Measurements from ENCODE around the gene ACADSB. TPM values are rescaled to one million over a fixed set of nuclear protein-coding genes. Genes with fewer than 3 reads are reported as not detected.

Gene ACADSB
- total and polyA plus RNA-seq, 8 donors = 3.6 to 18.2 (median 11.6) TPM

DNA sequence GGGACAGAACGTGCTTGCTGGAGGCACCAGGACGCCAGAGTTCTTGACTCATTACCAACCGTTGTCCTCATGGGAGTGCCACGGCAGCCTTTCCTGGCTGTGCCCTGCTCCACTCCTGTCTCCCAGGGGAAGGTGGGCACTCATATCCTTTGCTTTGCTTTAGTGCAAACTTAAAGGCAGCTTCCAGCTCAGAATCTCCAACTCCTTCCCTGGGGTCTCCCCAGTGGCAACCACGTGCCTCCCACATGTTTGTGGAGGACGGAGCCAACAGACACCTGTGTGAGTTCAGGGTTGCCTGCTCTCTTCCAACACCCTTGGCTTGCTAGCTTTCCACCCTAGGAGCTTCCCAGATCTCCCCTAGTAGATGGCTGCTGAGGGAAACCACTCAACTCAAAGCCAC, 75.0 kb downstream of the ACADSB start:
- intact Hi-C loops (cut with DNase I) = no loop called here
- Histone ChIP-seq H3K4me3 (no peak overlapping the region), H3K36me3 (no peaks in the 10 kb centered on the region), H3K27me3 (no peaks in the 10 kb centered on the region), H3K27ac (no peak overlapping the region), H3K9me3 (no peaks in the 10 kb centered on the region), H3K4me1 (no peaks in the 10 kb centered on the region)
- WGBS, 2 donors = 72 to 81% methylated on average over 6 of the region's 6 CpGs
- no peak for DNase-seq
- no peak for FAIRE-seq
- TF ChIP-seq CTCF (IDR thresholded peaks at IDR 0.05) = no peak
- ATAC-seq = no peak

DNA sequence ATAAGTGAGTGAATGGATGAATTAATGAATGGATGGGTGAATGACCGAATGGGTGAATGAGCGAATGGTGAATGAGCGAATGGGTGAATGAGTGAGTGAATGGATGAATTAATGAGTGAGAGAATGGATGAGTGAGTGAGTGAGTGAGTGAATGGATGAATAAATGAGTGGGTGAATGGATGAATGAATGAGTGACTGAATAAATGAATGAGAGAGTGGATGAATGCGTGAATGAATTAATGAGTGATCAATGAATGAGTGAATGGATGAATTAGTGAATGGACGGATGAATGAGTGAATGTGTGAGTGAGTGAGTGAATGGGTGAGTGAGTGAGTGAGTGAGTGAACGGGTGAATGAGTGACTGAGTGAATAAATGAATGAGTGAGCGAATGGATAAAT, 77.5 kb downstream of the ACADSB start:
- no peaks in the 10 kb centered on the region for H3K4me1 ChIP-seq
- H3K27me3 ChIP-seq = no peaks in the 10 kb centered on the region
- H3K36me3 ChIP-seq = no peaks in the 10 kb centered on the region
- intact Hi-C loops (cut with DNase I) = no loop called here
- no peak for TF ChIP-seq CTCF (IDR thresholded peaks at IDR 0.05)
- ATAC-seq = no peak
- no peak overlapping the region for H3K27ac ChIP-seq
- FAIRE-seq = no peak
- DNase-seq = no peak
- no peaks in the 10 kb centered on the region for H3K9me3 ChIP-seq
- H3K4me3 ChIP-seq = no peak overlapping the region
- WGBS, 2 donors = 53 to 63% methylated on average over 7 of the region's 7 CpGs

DNA sequence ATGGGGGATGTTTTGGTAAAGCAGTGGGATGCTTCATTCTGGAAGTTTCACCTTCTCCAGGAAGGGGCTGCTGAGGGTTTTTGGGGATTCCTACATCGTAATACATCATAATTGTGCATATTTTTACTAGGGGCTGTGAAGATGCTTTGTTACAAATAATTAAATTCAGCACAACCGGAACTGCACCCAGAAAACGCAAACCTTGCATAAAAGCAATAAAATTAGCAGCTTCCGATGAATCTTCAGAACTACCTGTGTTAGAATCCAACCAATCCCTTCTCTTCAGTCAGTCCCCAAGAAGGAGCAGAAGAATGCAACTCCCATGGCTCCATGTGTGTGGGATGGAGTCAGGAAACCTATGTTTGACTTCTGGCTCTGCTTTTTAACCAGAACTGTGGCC, 78.5 kb downstream of the ACADSB start:
- WGBS, 2 donors = 80 to 86% methylated on average over 4 of the region's 4 CpGs
- no peaks in the 10 kb centered on the region for H3K36me3 ChIP-seq
- H3K27ac ChIP-seq = no peak overlapping the region
- no peak for TF ChIP-seq CTCF (IDR thresholded peaks at IDR 0.05)
- no peak for ATAC-seq
- DNase-seq = no peak
- H3K27me3 ChIP-seq = no peaks in the 10 kb centered on the region
- intact Hi-C loops (cut with DNase I) = no loop called here
- FAIRE-seq = no peak
- H3K4me3 ChIP-seq = no peak overlapping the region
- H3K4me1 ChIP-seq = no peaks in the 10 kb centered on the region
- no peaks in the 10 kb centered on the region for H3K9me3 ChIP-seq

- FAIRE-seq (no peak), ATAC-seq (no peak), DNase-seq (no peak)
- H3K27me3 ChIP-seq = no peaks in the 10 kb centered on the region
- intact Hi-C loops (cut with DNase I) = no loop called here
- no peak for TF ChIP-seq CTCF (IDR thresholded peaks at IDR 0.05)
- H3K27ac ChIP-seq = no peak overlapping the region
- 59 to 62% methylated on average over 3 of the region's 3 CpGs for WGBS, 2 donors
- H3K9me3 ChIP-seq = no peaks in the 10 kb centered on the region
- H3K36me3 ChIP-seq = no peaks in the 10 kb centered on the region
- no peaks in the 10 kb centered on the region for H3K4me1 ChIP-seq
- no peak overlapping the region for H3K4me3 ChIP-seq
These were observed 79.0 kb downstream of the ACADSB start for GRCh38 chr10:123087786-123088185.

GRCh38 chr10:123092635-123093414, 84.0 kb downstream of the ACADSB start:
- FAIRE-seq = no peak

More at GRCh38 chr10:123092635-123093414, 84.0 kb downstream of the ACADSB start:
- no peak for DNase-seq
- Histone ChIP-seq H3K4me1 (no peaks in the 10 kb centered on the region), H3K27me3 (no peaks in the 10 kb centered on the region), H3K4me3 (no peak overlapping the region), H3K36me3 (no peaks in the 10 kb centered on the region), H3K9me3 (no peaks in the 10 kb centered on the region), H3K27ac (no peak overlapping the region)
- ATAC-seq = no peak
- no peak for TF ChIP-seq CTCF (IDR thresholded peaks at IDR 0.05)
- WGBS, 2 donors = 63 to 70% methylated on average over 14 of the region's 14 CpGs
- intact Hi-C loops (cut with DNase I) = no loop called here

Measured in pancreas (tissue), 10 donors.